Suprapubic skin (tissue), 4 donors: ENCODE results near the gene TTC23.

ENCODE experiments used
- CTCF ChIP-seq, 2 donors: fragments of 200-600 bp in 1 of 2; fragments of 450-650 bp in 1 of 2; sonication (generic) in 1 of 2; IDR thresholded peaks; one replicate each; pipeline ENCODE4 v1.5.1; 2016 to 2019; ENCODE audit warnings: antibody characterized with exemption in 2 of 2, mild to moderate bottlenecking in 1 of 2, moderate library complexity in 1 of 2
- EP300 ChIP-seq: sonication (generic); formaldehyde crosslinking; IDR thresholded peaks from one replicate; pipeline ENCODE4 v1.6.1; 2017; ENCODE audit warnings: antibody characterized with exemption
- POLR2A ChIP-seq, 2 donors: fragments of 450-650 bp; IDR thresholded peaks; one replicate each; pipeline ENCODE4 v1.6.1; 2017; ENCODE audit warnings: antibody characterized with exemption in 2 of 2, mild to moderate bottlenecking in 2 of 2, moderate library complexity in 2 of 2
- POLR2AphosphoS5 ChIP-seq, 3 donors: sonication (generic); formaldehyde crosslinking; IDR thresholded peaks; one replicate each; pipeline ENCODE4 v1.6.1; 2017; ENCODE audit warnings: antibody characterized with exemption in 3 of 3

GRCh38 chr15:99137111-99137546 lies 112.3 kb downstream of the TTC23 start:
- TF ChIP-seq CTCF (IDR thresholded peaks at IDR 0.05) (no peak), POLR2A (IDR thresholded peaks at IDR 0.05) (no peak), EP300 (no peak), POLR2AphosphoS5 (IDR thresholded peaks at IDR 0.05) (no peak)
